ENCODE results near the gene ZC3H18. TPM values are rescaled to one million over a fixed set of nuclear protein-coding genes. Genes with fewer than 3 reads are reported as not detected.

ZC3H18 gene
- total RNA-seq (2014; rRNA removed) (11.8 and 24.5 TPM in 2 replicates), Bru-seq, nascent RNA (percentile 67 among the genes with signal in this experiment), BruChase-seq, experiment 1, labeled RNA remaining after a 6-hour chase (percentile 74 among the genes with signal in this experiment), BruChase-seq, experiment 2, labeled RNA remaining after a 2-hour chase (percentile 72 among the genes with signal in this experiment)
- long read RNA-seq, transcript ZC3H18-201 (18 exons, 3,729 nt) = major isoform, 21 of 68 reads
- long read RNA-seq, partial matches to known transcripts = 30 of 68 reads
- long read RNA-seq, other reads (novel, unspliced or antisense) = 12 of 68 reads

DNA sequence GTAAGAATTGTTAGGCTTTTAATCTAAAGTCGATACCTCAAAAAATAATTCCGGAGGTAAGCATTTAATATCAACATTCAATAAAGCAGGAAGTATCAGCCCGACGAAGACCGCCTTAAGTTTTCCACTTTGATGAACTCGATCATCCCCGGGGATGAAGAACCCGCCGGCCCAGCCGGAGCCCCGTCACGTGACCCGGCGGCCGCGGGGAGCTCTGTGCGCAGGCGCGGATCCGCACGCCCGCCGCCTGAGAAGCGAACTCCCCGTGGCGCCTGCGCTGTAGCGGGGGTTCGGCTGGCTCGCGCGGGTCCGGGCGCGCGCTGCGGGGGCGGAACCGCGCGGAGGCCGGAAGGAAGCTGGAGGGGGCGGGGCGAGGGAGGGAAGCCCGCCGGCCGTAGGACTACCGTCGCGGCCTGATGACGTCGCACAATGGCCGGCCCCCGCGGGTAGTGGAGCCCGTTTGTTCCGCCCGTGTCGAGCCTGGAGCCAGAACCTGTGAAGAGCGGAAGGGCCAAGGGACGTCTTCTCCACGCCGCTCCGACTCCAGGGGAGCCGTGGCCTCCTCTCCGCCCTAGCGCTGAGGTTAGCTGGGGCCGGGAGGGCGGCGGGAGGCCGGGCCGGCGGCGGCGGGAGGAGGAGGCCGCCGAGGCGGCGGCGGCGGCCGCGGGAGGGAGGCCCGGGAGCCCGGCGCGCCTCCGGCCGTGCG is at the start of gene ZC3H18:
Gene ZC3H18, plus strand, starts transcription at position 419 of the 706 bp plus-strand sequence. CDS start 6,721 bp downstream, outside the sequence.
- Histone ChIP-seq H3K4me3 (ENCODE audit: low read length) (peak within 1 kb of the TSS; percentile 76), H2AFZ (ENCODE audit: low read length) (peak within 1 kb of the TSS; percentile 89), H4K20me1 (ENCODE audit: low read length) (peaks cover 15% of the 10 kb centered on the region), H3K9ac (ENCODE audit: low read length) (peak within 1 kb of the TSS; percentile 88), H3K27ac (ENCODE audit: low read length) (no peak within 1 kb of the TSS), H3K9me3 (ENCODE audit: low read length) (no peaks in the 10 kb centered on the region), H3K4me1 (ENCODE audit: insufficient read depth, low read length) (peaks cover 15% of the 10 kb centered on the region), H3K36me3 (ENCODE audit: low read depth, low read length) (peaks cover 7% of the 10 kb centered on the region; the same call in 1 of the 2 replicates), H3K4me2 (ENCODE audit: low read length) (peak within 1 kb of the TSS; percentile 98), H3K79me2 (ENCODE audit: low read length) (peaks cover 43% of the 10 kb centered on the region), H3K27me3 (ENCODE audit: low read length) (no peaks in the 10 kb centered on the region), H3K9me2 (replicated peaks; ENCODE audit: low read length) (no peaks in the 10 kb centered on the region), H3F3A (ENCODE audit: low read length, unreplicated experiment) (no peaks in the 10 kb centered on the region)
- TF ChIP-seq CTCF (conservative IDR thresholded peaks at IDR 0.05; ENCODE audit: low read depth, low read length) = no peak
- TF ChIP-seq EZH2 (IDR thresholded peaks at IDR 0.05; ENCODE audit: low read length, unreplicated experiment) = no peak
- no peak for TF ChIP-seq EZH2phosphoT487 (IDR thresholded peaks at IDR 0.05; ENCODE audit: borderline replicate concordance, low read length)
- ChIA-PET CTCF (interaction anchor here (0.7 kb wide), 1 partner anchor 804 kb away, joined by 9 read pairs; the partner anchor contains the start of gene KLHDC4), POLR2A (ENCODE audit: unreplicated experiment) (interaction anchor here (0.5 to 0.7 kb wide), 5 partner anchors 9 to 58 kb away, joined by 3 to 14 read pairs (median 7); no protein-coding TSS in a partner anchor)
- DNase-seq (peak; percentile 94), ATAC-seq (peak; percentile 91)
- intact Hi-C loops (cut with micrococcal nuclease) = no loop called here
- BruUV-seq (replicated peaks) = no TSS peak

DNA sequence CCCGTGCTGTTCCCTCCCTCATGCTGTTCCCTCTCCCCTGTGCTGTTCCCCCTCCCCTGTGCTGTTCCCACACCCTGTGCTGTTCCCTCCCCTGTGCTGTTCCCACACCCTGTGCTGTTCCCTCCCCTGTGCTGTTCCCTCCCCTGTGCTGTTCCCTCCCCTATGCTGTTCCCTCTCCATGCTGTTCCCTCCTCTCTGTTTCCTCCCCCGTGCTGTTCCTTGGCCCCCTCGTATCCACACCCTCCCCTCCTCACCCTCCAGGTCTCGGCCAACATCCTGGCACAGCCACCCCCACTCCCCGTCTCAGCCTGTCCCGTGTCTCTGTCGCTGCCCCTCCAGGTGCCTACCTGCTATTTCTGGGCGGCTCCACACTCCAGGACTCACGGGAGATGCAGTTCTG is 48.5 kb upstream of the ZC3H18 start:
- BruUV-seq (replicated peaks) = no TSS peak
- Histone ChIP-seq H3K4me3 (ENCODE audit: low read length) (no peak overlapping the region), H3F3A (ENCODE audit: low read length, unreplicated experiment) (no peaks in the 10 kb centered on the region), H4K20me1 (ENCODE audit: low read length) (no peaks in the 10 kb centered on the region), H2AFZ (ENCODE audit: low read length) (no peak overlapping the region), H3K9me2 (replicated peaks; ENCODE audit: low read length) (no peaks in the 10 kb centered on the region), H3K4me2 (ENCODE audit: low read length) (no peak overlapping the region), H3K9me3 (ENCODE audit: low read length) (no peaks in the 10 kb centered on the region), H3K27me3 (ENCODE audit: low read length) (no peaks in the 10 kb centered on the region), H3K27ac (ENCODE audit: low read length) (no peak overlapping the region), H3K36me3 (ENCODE audit: low read depth, low read length) (no peaks in the 10 kb centered on the region), H3K9ac (ENCODE audit: low read length) (no peak overlapping the region), H3K4me1 (ENCODE audit: insufficient read depth, low read length) (no peaks in the 10 kb centered on the region), H3K79me2 (ENCODE audit: low read length) (no peaks in the 10 kb centered on the region)
- TF ChIP-seq CTCF (conservative IDR thresholded peaks at IDR 0.05; ENCODE audit: low read depth, low read length) = no peak
- no peak for TF ChIP-seq EZH2 (IDR thresholded peaks at IDR 0.05; ENCODE audit: low read length, unreplicated experiment)
- no peak for TF ChIP-seq EZH2phosphoT487 (IDR thresholded peaks at IDR 0.05; ENCODE audit: borderline replicate concordance, low read length)
- POLR2A ChIA-PET (ENCODE audit: unreplicated experiment) = no interaction called here
- DNase-seq (no peak), ATAC-seq (no peak)
- CTCF ChIA-PET = no interaction called here
- intact Hi-C loops (cut with micrococcal nuclease) = loop anchor here (10.0 kb wide), 1 partner anchor 77 kb away; no protein-coding TSS in a partner anchor
